ENCODE measurements around the gene LRSAM1. TPM values are rescaled to one million over a fixed set of nuclear protein-coding genes. Genes with fewer than 3 reads are reported as not detected.

Gene LRSAM1
- polyA plus RNA-seq, 5 donors, result 15.1 to 19.9 (median 16.7) TPM

- DNase-seq, result no peak
Measured at GRCh38 chr9:127495884-127496555, 44.7 kb downstream of the LRSAM1 start.

- no peak for DNase-seq
Measured at GRCh38 chr9:127496974-127497373, 45.7 kb downstream of the LRSAM1 start.

GRCh38 chr9:127497656-127498290 lies 46.5 kb downstream of the LRSAM1 start:
- DNase-seq, result no peak

GRCh38 chr9:127498298-127498697 lies 47.0 kb downstream of the LRSAM1 start:
- DNase-seq, result no peak

- no peak for DNase-seq
Measured at GRCh38 chr9:127500399-127500798, 49.1 kb downstream of the LRSAM1 start.

GRCh38 chr9:127500862-127501261 lies 49.6 kb downstream of the LRSAM1 start:
- DNase-seq, result no peak

GRCh38 chr9:127501821-127502343 lies 50.6 kb downstream of the LRSAM1 start:
- DNase-seq, result no peak

- no peak for DNase-seq
Measured at GRCh38 chr9:127502706-127503378, 51.5 kb downstream of the LRSAM1 start.

GRCh38 chr9:127503379-127503921 lies 52.1 kb downstream of the LRSAM1 start:
- no peak for DNase-seq

- DNase-seq, result peak; percentile 53 to 73
Measured at GRCh38 chr9:127503947-127504886, 52.9 kb downstream of the LRSAM1 start.

GRCh38 chr9:127504887-127505251 lies 53.6 kb downstream of the LRSAM1 start:
- no peak for DNase-seq

GRCh38 chr9:127505396-127506116 lies 54.2 kb downstream of the LRSAM1 start:
- DNase-seq, result no peak

GRCh38 chr9:127506117-127506813 lies 55.0 kb downstream of the LRSAM1 start:
- no peak for DNase-seq

- no peak for DNase-seq
Measured at GRCh38 chr9:127506814-127507750, 55.8 kb downstream of the LRSAM1 start.

- no peak for DNase-seq
Measured at GRCh38 chr9:127507751-127508648, 56.7 kb downstream of the LRSAM1 start.

- DNase-seq, result no peak
Measured at GRCh38 chr9:127508901-127509260, 57.6 kb downstream of the LRSAM1 start.

GRCh38 chr9:127509261-127509954 lies 58.1 kb downstream of the LRSAM1 start:
- no peak for DNase-seq
